AG09319 (cell line): Measurements from ENCODE around the gene PSG5.
"Not testable (repeated sequence)": the region's sequence is repeated elsewhere in the genome, so short reads cannot be mapped to it uniquely, and the experiment has no call there.

Source experiments
- DNase-seq: peaks from one replicate; pipeline ENCODE4 v3.0.0-alpha.2; 2010; ENCODE audit warnings: low read depth; ENCODE audit errors: extremely low read depth
- TF ChIP-seq, protein P1 (sequence below): IDR thresholded peaks from 2 replicates; pipeline ENCODE4 v1.5.1; 2011; ENCODE audit warnings: low read depth, mild to moderate bottlenecking, inconsistent platforms, low read length, moderate library complexity

The PSG5 gene

GRCh38 chr19:43201337-43201801 lies 15.0 kb upstream of the PSG5 start:
- DNase-seq, result peak; percentile 28

DNA sequence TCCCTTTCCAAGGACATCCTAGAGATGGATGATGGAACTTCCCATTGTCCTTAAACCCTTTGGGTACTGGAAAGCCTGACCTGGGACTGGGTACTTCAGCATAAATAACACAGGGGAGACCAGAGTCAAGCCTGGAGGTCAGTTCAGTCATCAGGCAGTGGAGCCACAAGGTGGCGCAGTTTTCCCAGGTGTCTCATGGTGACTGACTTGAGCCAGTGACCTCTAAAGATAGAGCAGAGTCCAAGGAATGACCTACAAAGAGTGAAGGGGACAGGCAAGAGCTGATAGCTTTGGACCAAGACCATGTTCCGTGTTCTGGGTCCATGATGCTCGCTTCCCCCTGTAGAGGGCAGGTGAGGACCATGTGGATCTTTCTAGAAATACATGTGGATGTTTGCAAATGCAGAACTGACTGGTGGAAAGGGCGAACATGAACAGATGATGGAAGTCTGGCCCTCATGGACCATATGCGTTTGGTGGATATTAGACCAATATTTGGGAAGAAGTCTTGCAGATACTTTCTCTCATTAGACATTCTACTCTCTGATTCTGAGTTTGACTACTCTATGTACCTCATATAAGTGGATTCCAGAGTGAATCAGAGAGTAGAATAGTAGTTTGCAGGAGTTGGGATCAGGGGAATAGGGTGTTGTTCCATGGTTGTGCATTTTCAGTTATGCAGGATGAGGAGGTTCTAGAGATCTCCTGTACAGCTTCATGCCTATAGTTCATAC lies 12.5 kb upstream of the PSG5 start:
- not testable (repeated sequence) for DNase-seq
- TF ChIP-seq, protein P1, sequence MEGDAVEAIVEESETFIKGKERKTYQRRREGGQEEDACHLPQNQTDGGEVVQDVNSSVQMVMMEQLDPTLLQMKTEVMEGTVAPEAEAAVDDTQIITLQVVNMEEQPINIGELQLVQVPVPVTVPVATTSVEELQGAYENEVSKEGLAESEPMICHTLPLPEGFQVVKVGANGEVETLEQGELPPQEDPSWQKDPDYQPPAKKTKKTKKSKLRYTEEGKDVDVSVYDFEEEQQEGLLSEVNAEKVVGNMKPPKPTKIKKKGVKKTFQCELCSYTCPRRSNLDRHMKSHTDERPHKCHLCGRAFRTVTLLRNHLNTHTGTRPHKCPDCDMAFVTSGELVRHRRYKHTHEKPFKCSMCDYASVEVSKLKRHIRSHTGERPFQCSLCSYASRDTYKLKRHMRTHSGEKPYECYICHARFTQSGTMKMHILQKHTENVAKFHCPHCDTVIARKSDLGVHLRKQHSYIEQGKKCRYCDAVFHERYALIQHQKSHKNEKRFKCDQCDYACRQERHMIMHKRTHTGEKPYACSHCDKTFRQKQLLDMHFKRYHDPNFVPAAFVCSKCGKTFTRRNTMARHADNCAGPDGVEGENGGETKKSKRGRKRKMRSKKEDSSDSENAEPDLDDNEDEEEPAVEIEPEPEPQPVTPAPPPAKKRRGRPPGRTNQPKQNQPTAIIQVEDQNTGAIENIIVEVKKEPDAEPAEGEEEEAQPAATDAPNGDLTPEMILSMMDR, result peak; percentile 10

GRCh38 chr19:43197666-43198397 lies 11.5 kb upstream of the PSG5 start:
- not testable (repeated sequence) for DNase-seq

DNA sequence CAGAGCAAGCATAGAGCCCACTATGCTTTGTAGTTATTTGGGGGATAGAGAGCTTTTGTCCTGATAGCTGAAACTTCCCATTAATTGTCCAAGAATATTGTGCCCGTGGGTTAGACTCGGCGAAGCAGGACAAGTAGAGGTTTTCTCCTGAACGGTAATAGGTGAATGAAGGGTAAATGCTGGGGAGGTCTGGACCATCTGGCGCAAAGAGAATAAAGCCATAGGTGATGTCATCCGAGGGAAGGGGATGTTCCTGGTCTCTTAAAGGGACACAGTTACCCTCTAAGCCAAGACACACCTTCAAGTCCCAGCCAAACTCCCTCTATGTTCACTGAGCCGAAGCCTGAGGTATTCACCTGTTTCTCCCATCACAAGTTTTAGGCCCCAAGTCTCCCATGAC lies 8.1 kb upstream of the PSG5 start:
- not testable (repeated sequence) for DNase-seq

GRCh38 chr19:43192381-43193155 lies 6.2 kb upstream of the PSG5 start:
- not testable (repeated sequence) for DNase-seq

GRCh38 chr19:43188092-43188491 lies 1.8 kb upstream of the PSG5 start:
- DNase-seq, result not testable (repeated sequence)
- TF ChIP-seq, protein P1, result peak; percentile 42

- DNase-seq, result peak; percentile 32
Observed at GRCh38 chr19:43181869-43182771, 4.2 kb downstream of the PSG5 start.

DNA sequence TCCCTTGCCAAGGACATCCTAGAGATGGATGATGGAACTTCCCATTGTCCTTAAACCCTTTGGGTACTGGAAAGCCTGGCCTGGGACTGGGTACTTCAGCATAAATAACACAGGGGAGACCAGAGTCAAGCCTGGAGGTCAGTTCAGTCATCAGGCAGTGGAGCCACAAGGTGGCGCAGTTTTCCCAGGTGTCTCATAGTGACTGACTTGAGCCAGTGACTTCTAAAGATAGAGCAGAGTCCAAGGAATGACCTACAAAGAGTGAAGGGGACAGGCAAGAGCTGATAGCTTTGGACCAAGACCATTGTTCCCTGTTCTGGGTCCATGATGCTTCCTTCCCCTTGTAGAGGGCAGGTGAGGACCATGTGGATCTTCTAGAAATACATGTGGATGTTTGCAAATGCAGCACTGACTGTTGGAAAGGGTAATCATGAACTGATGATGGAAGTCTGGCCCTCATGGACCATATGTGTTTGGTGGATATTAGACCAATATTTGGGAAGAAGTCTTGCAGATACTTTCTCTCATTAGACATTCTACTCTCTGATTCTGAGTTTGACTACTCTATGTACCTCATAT lies 6.7 kb downstream of the PSG5 start:
- not testable (repeated sequence) for DNase-seq

DNA sequence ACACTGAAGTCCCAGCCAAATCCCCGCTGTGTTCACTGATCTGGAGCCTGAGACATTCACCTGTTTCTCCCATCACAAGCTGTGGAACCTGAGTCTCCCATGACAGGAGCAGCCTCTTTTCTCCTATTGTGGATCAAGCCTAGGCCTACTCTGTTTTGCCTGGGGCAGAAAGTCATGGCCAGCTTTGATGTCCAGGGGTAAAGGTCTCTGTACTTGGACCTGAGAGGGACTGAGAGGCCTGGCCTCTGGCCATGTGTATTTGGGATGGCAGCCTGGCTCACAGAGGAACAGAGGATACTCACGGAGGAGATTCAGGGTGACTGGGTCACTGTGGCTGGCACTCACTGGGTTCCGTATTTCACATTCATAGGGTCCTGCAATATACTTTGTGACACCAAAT lies 7.8 kb downstream of the PSG5 start:
- DNase-seq, result not testable (repeated sequence)

- DNase-seq, result not testable (repeated sequence)
Observed at GRCh38 chr19:43165906-43166305, 20.4 kb downstream of the PSG5 start.

DNA sequence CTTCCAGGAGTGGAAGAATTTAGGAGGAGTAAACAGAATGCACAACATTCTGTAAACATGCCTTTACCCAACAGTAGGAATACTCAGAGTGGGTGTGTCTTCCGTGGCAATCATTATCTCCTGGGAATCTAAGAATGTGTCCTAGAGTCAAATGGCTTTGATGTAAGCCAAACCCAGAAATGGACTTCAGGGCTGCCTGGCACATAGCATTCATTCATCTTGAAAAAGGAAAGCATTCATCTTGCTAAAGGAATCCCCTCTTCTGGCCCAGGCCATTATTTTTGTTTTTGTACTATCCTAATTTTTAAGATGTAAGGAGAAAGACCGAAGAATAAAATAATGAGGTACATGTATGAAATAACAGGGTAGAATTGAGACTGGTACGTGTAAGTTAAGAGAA lies 23.2 kb downstream of the PSG5 start:
- DNase-seq, result not testable (repeated sequence)

DNA sequence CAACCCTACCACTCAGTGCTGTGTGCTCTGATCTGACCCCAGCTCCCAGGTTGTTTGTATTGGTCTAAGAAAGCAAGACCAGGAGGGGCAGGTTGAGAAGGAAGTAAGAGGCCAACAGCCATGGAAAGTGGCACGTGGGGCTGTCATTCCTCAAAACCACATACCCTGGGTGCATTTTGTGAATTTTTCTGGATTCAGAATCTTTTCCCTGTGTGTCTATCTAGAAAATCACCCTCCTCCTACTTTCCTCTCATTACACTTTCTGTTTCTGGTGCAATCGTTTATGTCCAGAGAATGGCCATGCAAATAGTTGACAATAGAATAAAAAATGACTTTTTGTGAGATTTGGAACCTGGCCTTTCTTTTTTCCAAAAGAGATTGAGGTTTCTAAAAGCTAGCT lies 24.1 kb downstream of the PSG5 start:
- not testable (repeated sequence) for DNase-seq
